G401.6 (cell line): ENCODE measurements around the gene G3BP1.
A peak's percentile ranks its signal among the peaks of the same experiment; 100 is the strongest.
"Not testable (repeated sequence)": the region's sequence is repeated elsewhere in the genome, so short reads cannot be mapped to it uniquely, and the experiment has no call there.

Experiments
- FAIRE-seq: peaks from 2 replicates; lab custom pipeline; 2012; peaks lifted over from hg19 to GRCh38; lab: Jason Lieb, UNC

G3BP1 gene

GRCh38 chr5:151771259-151772028 lies at the start of gene G3BP1:
Gene G3BP1, plus strand, starts transcription at chr5:151771954. Its CDS starts 14,667 bp downstream, at chr5:151786621.
- FAIRE-seq = peak; percentile 99

- no peak for FAIRE-seq
Observed at GRCh38 chr5:151722546-151722945, 49.2 kb upstream of the G3BP1 start.

GRCh38 chr5:151724360-151724759 lies 47.4 kb upstream of the G3BP1 start:
- FAIRE-seq = no peak

GRCh38 chr5:151729597-151729996 lies 42.2 kb upstream of the G3BP1 start:
- FAIRE-seq = not testable (repeated sequence)

- FAIRE-seq = no peak
Observed at GRCh38 chr5:151730381-151730780, 41.4 kb upstream of the G3BP1 start.

- no peak for FAIRE-seq
Observed at GRCh38 chr5:151733358-151734063, 38.2 kb upstream of the G3BP1 start.

- no peak for FAIRE-seq
Observed at GRCh38 chr5:151734064-151734408, 37.7 kb upstream of the G3BP1 start.

- no peak for FAIRE-seq
Observed at GRCh38 chr5:151735646-151736045, 36.1 kb upstream of the G3BP1 start.

GRCh38 chr5:151737431-151737830 lies 34.3 kb upstream of the G3BP1 start:
- no peak for FAIRE-seq

- no peak for FAIRE-seq
Observed at GRCh38 chr5:151738125-151738848, 33.5 kb upstream of the G3BP1 start.

GRCh38 chr5:151739395-151739794 lies 32.4 kb upstream of the G3BP1 start:
- no peak for FAIRE-seq

GRCh38 chr5:151739939-151740335 lies 31.8 kb upstream of the G3BP1 start:
- no peak for FAIRE-seq

GRCh38 chr5:151740336-151740942 lies 31.3 kb upstream of the G3BP1 start:
- FAIRE-seq = peak; percentile 83

- FAIRE-seq = peak; percentile 89
Observed at GRCh38 chr5:151740958-151741373, 30.8 kb upstream of the G3BP1 start.

GRCh38 chr5:151741678-151742423 lies 29.9 kb upstream of the G3BP1 start:
- no peak for FAIRE-seq

- FAIRE-seq = peak; percentile 81
Observed at GRCh38 chr5:151742870-151743294, 28.9 kb upstream of the G3BP1 start.

GRCh38 chr5:151743530-151743929 lies 28.2 kb upstream of the G3BP1 start:
- no peak for FAIRE-seq

- no peak for FAIRE-seq
Observed at GRCh38 chr5:151745071-151745705, 26.6 kb upstream of the G3BP1 start.

GRCh38 chr5:151750121-151750520 lies 21.6 kb upstream of the G3BP1 start:
- no peak for FAIRE-seq

- FAIRE-seq = no peak
Observed at GRCh38 chr5:151751091-151751490, 20.7 kb upstream of the G3BP1 start.

- no peak for FAIRE-seq
Observed at GRCh38 chr5:151751593-151751992, 20.2 kb upstream of the G3BP1 start.
